H9 (cell line): ENCODE measurements around the gene NAPA. TPM values are rescaled to one million over a fixed set of nuclear protein-coding genes. Genes with fewer than 3 reads are reported as not detected.

Source experiments
- DNase-seq: peaks from one replicate; pipeline ENCODE4 v3.0.0-alpha.2; 2017
- H2AFZ ChIP-seq: one replicate; pipeline ENCODE4 v1.6.1; 2013; ENCODE audit warnings: mild to moderate bottlenecking, low read length, control low read depth, moderate library complexity
- H2AK5ac ChIP-seq: 2 replicates; pipeline ENCODE4 v1.6.1; 2013; ENCODE audit warnings: low read length, control low read depth, mixed read lengths; ENCODE audit not compliant: insufficient read length
- H2BK120ac ChIP-seq: one replicate; pipeline ENCODE4 v1.6.1; 2013; ENCODE audit warnings: low read depth, mild to moderate bottlenecking, low read length, control low read depth, inconsistent platforms; ENCODE audit not compliant: poor library complexity, severe bottlenecking
- H2BK12ac ChIP-seq: 2 replicates; pipeline ENCODE4 v1.6.1; 2013; ENCODE audit warnings: low read length, control low read depth, mixed read lengths, low read depth; ENCODE audit not compliant: insufficient read length
- H2BK15ac ChIP-seq: 2 replicates; pipeline ENCODE4 v1.6.1; 2013; ENCODE audit warnings: low read depth, low read length, control low read depth
- H2BK20ac ChIP-seq: one replicate; pipeline ENCODE4 v1.6.1; 2013; ENCODE audit warnings: low read depth, mild to moderate bottlenecking, low read length, control low read depth, inconsistent platforms; ENCODE audit not compliant: poor library complexity, severe bottlenecking
- H2BK5ac ChIP-seq: 2 replicates; pipeline ENCODE4 v1.6.1; 2013; ENCODE audit warnings: low read length, control low read depth, mixed read lengths; ENCODE audit not compliant: insufficient read length
- H3K14ac ChIP-seq: 2 replicates; pipeline ENCODE4 v1.6.1; 2013; ENCODE audit warnings: low read length, control low read depth; ENCODE audit not compliant: insufficient read depth
- H3K18ac ChIP-seq: 2 replicates; pipeline ENCODE4 v1.6.1; 2013; ENCODE audit warnings: low read depth, mild to moderate bottlenecking, mixed read lengths, low read length, control low read depth; ENCODE audit not compliant: insufficient read length
- H3K23ac ChIP-seq: 2 replicates; pipeline ENCODE4 v1.6.1; 2013; ENCODE audit warnings: low read length, control low read depth, mixed read lengths, low read depth; ENCODE audit not compliant: insufficient read length
- H3K23me2 ChIP-seq: 2 replicates; pipeline ENCODE4 v1.6.1; 2013; ENCODE audit warnings: low read depth, mild to moderate bottlenecking, mixed read lengths, low read length, control low read depth; ENCODE audit not compliant: insufficient read length, poor library complexity, severe bottlenecking
- H3K27ac ChIP-seq: 2 replicates; pipeline ENCODE4 v1.5.1; 2013; ENCODE audit warnings: low read length, control low read depth, mixed read lengths, low read depth; ENCODE audit not compliant: insufficient read length
- H3K27me3 ChIP-seq: 2 replicates; pipeline ENCODE4 v1.6.1; 2013; ENCODE audit warnings: low read length, control low read depth, inconsistent platforms; ENCODE audit not compliant: insufficient read depth
- H3K4ac ChIP-seq: 2 replicates; pipeline ENCODE4 v1.6.1; 2013; ENCODE audit warnings: low read depth, mild to moderate bottlenecking, control low read depth, inconsistent platforms, low read length, moderate library complexity
- H3K4me1 ChIP-seq: 2 replicates; pipeline ENCODE4 v1.6.1; 2013; ENCODE audit warnings: low read length, control low read depth, inconsistent platforms; ENCODE audit not compliant: insufficient read depth
- H3K4me2 ChIP-seq: 2 replicates; pipeline ENCODE4 v1.6.1; 2013; ENCODE audit warnings: low read length, control low read depth, mixed read lengths; ENCODE audit not compliant: insufficient read length, insufficient read depth
- H3K56ac ChIP-seq: 2 replicates; pipeline ENCODE4 v1.6.1; 2013; ENCODE audit warnings: low read depth, mild to moderate bottlenecking, mixed read lengths, low read length, control low read depth; ENCODE audit not compliant: insufficient read length
- H3K79me1 ChIP-seq: 2 replicates; pipeline ENCODE4 v1.6.1; 2013; ENCODE audit warnings: low read depth, mild to moderate bottlenecking, moderate library complexity, low read length, control low read depth, inconsistent platforms; ENCODE audit not compliant: insufficient read depth, poor library complexity, severe bottlenecking
- H3K79me2 ChIP-seq: 2 replicates; pipeline ENCODE4 v1.6.1; 2013; ENCODE audit warnings: low read length, control low read depth, inconsistent platforms; ENCODE audit not compliant: insufficient read depth
- H3K9ac ChIP-seq: 2 replicates; pipeline ENCODE4 v1.6.1; 2013; ENCODE audit warnings: low read length, control low read depth, mixed read lengths; ENCODE audit not compliant: insufficient read length; ENCODE audit errors: extremely low read depth
- H3K9me3 ChIP-seq: one replicate; pipeline ENCODE4 v1.6.1; 2013; ENCODE audit warnings: low read depth, low read length, inconsistent platforms; ENCODE audit not compliant: control insufficient read depth
- H3T11ph ChIP-seq: one replicate; pipeline ENCODE4 v1.6.1; 2013; ENCODE audit warnings: mild to moderate bottlenecking, low read length, control low read depth, inconsistent platforms
- H4K20me1 ChIP-seq: one replicate; pipeline ENCODE4 v1.6.1; 2013; ENCODE audit not compliant: control insufficient read depth, insufficient read length, insufficient read depth
- H4K5ac ChIP-seq: 2 replicates; pipeline ENCODE4 v1.6.1; 2013; ENCODE audit warnings: low read depth, mild to moderate bottlenecking, mixed read lengths, low read length, control low read depth; ENCODE audit not compliant: insufficient read length
- H4K8ac ChIP-seq: replicated peaks from 2 replicates; pipeline ENCODE4 v1.6.1; 2013; ENCODE audit warnings: low read length, control low read depth, mixed read lengths, low read depth; ENCODE audit not compliant: insufficient read length
- H4K91ac ChIP-seq: 2 replicates; pipeline ENCODE4 v1.6.1; 2013; ENCODE audit warnings: low read depth, mild to moderate bottlenecking, moderate library complexity, mixed read lengths, low read length, control low read depth; ENCODE audit not compliant: insufficient read length
- H3K27ac Mint-ChIP-seq, 3 experiments: 2 replicates in 2 of 3; 3 replicates in 1 of 3; pipeline ENCODE4 v1.8.0; 2020 to 2021; ENCODE audit warnings: mixed read lengths in 3 of 3, mild to moderate bottlenecking in 1 of 3, moderate library complexity in 1 of 3
- H3K27me3 Mint-ChIP-seq: 2 replicates; pipeline ENCODE4 v1.8.0; 2021; ENCODE audit warnings: low read depth, mild to moderate bottlenecking, moderate library complexity, mixed read lengths
- H3K36me3 Mint-ChIP-seq, 3 experiments: 2 replicates in 2 of 3; 3 replicates in 1 of 3; pipeline ENCODE4 v1.8.0; 2020 to 2021; ENCODE audit warnings: low read depth in 3 of 3, mixed read lengths in 3 of 3; ENCODE audit not compliant: insufficient read depth in 1 of 3
- H3K4me1 Mint-ChIP-seq, 2 experiments: 2 replicates each; pipeline ENCODE4 v1.8.0; 2020; ENCODE audit warnings: mixed read lengths in 2 of 2
- H3K4me3 Mint-ChIP-seq, 2 experiments: 2 replicates in 1 of 2; 3 replicates in 1 of 2; pipeline ENCODE4 v1.8.0; 2020 to 2021; ENCODE audit warnings: mild to moderate bottlenecking in 2 of 2, mixed read lengths in 2 of 2, moderate library complexity in 1 of 2
- H3K9me3 Mint-ChIP-seq, 2 experiments: 2 replicates in 1 of 2; 3 replicates in 1 of 2; pipeline ENCODE4 v1.8.0; 2020; ENCODE audit warnings: mild to moderate bottlenecking in 2 of 2, mixed read lengths in 2 of 2, moderate library complexity in 1 of 2
- CTCF ChIP-seq: fragments of 200-600 bp; sonication (generic); conservative IDR thresholded peaks from 3 replicates; pipeline ENCODE4 v1.8.0; 2021; ENCODE audit warnings: antibody characterized with exemption, mild to moderate bottlenecking
- WGBS: extraction: QIAGEN DNeasy Blood & Tissue Kit; methylation state at CpG from one replicate; pipeline ENCODE4 v1.1.7; 2013; ENCODE audit warnings: missing lambda C conversion rate, low lambda C conversion rate, mixed read lengths; ENCODE audit not compliant: insufficient read length; ENCODE audit errors: extremely low coverage; 5-methylcytosine and 5-hydroxymethylcytosine counted together
- total RNA-seq: library from RNA; stranded (reverse); gene quantifications from 2 replicates; pipeline ENCODE4 v1.2.1, GENCODE V29; 2021

The NAPA gene
- total RNA-seq, 1 experiment from 2014 or later = 62.8 TPM

GRCh38 chr19:47495478-47496372, 19.1 kb downstream of the NAPA start:
- Mint-ChIP-seq H3K27ac (peak overlapping the region in 1 of 3 experiments; percentile 83; a peak in 2 of 7 replicates), H3K9me3 (no peaks in the 10 kb centered on the region)

More at GRCh38 chr19:47495478-47496372, 19.1 kb downstream of the NAPA start:
- Histone ChIP-seq H3K27ac (no peak overlapping the region), H4K8ac (no peak overlapping the region), H2AK5ac (no peak overlapping the region), H3K23me2 (no peaks in the 10 kb centered on the region), H3K9me3 (no peaks in the 10 kb centered on the region), H2BK15ac (no peak overlapping the region), H4K91ac (no peak overlapping the region), H3K23ac (no peak overlapping the region), H2BK5ac (no peak overlapping the region), H2BK12ac (no peak overlapping the region), H4K20me1 (no peaks in the 10 kb centered on the region), H3T11ph (no peak overlapping the region), H2BK120ac (no peak overlapping the region), H3K4me1 (no peaks in the 10 kb centered on the region; the same call in 1 of the 2 replicates), H3K56ac (no peak overlapping the region), H3K18ac (no peak overlapping the region), H2BK20ac (no peak overlapping the region), H4K5ac (no peak overlapping the region), H2AFZ (no peak overlapping the region), H3K4me2 (no peak overlapping the region), H3K9ac (no peak overlapping the region), H3K79me2 (no peaks in the 10 kb centered on the region), H3K4ac (no peak overlapping the region), H3K79me1 (no peaks in the 10 kb centered on the region), H3K27me3 (no peaks in the 10 kb centered on the region), H3K14ac (no peak overlapping the region; the same call in 1 of the 2 replicates)
- no peak overlapping the region for H3K4me3 Mint-ChIP-seq
- DNase-seq = no peak
- TF ChIP-seq CTCF = no peak
- H3K27me3 Mint-ChIP-seq = no peaks in the 10 kb centered on the region
- no CpG with 5 or more reads among the region's 17 CpGs for WGBS
- H3K4me1 Mint-ChIP-seq = peaks cover 0 to 30% of the 10 kb centered on the region in 2 experiments; a peak in 2 of 4 replicates
- peaks cover 3 to 16% (median 10%) of the 10 kb centered on the region in 3 experiments; a peak in 5 of 7 replicates for H3K36me3 Mint-ChIP-seq
